H1 (cell line): ENCODE results near the gene C16orf89. TPM values are rescaled to one million over a fixed set of nuclear protein-coding genes. Genes with fewer than 3 reads are reported as not detected.

Experiments used
- CTBP2 ChIP-seq: IDR thresholded peaks from 2 replicates; pipeline ENCODE4 v1.7.0; 2011; ENCODE audit warnings: borderline replicate concordance, mild to moderate bottlenecking, moderate library complexity, mixed read lengths, low read length; ENCODE audit not compliant: insufficient read depth, insufficient read length
- FOSL1 ChIP-seq: IDR thresholded peaks from 2 replicates; pipeline ENCODE4 v1.6.1; 2011; ENCODE audit warnings: mild to moderate bottlenecking, low read depth, low read length, moderate library complexity; ENCODE audit not compliant: insufficient read depth
- RBBP5 ChIP-seq: IDR thresholded peaks from 2 replicates; pipeline ENCODE4 v1.7.1; 2012; ENCODE audit warnings: low read depth, mild to moderate bottlenecking, inconsistent platforms, low read length, moderate library complexity, borderline replicate concordance
- SP2 ChIP-seq: IDR thresholded peaks from 2 replicates; pipeline ENCODE4 v1.6.1; 2012; ENCODE audit warnings: mild to moderate bottlenecking, low read length, inconsistent platforms
- SRF ChIP-seq: IDR thresholded peaks from 2 replicates; pipeline ENCODE4 v1.6.1; 2011; ENCODE audit warnings: mild to moderate bottlenecking, low read depth, low read length, moderate library complexity
- TAF1 ChIP-seq: IDR thresholded peaks from 2 replicates; pipeline ENCODE4 v1.6.1; 2011; ENCODE audit warnings: mild to moderate bottlenecking, low read depth, low read length
- YY1 ChIP-seq: IDR thresholded peaks from 2 replicates; pipeline ENCODE4 v1.6.1; 2011; ENCODE audit warnings: low read depth, mild to moderate bottlenecking, low read length
- polyA plus RNA-seq, 7 experiments: library from polyadenylated mRNA; depleted of rRNA in 3 of 7; stranded (reverse) in 5 of 7; unstranded in 2 of 7; fragments of >200 nt in 5 of 7; fragments of 200-250 nt in 2 of 7; gene quantifications; 1 replicate in 5 of 7; 2 replicates in 1 of 7; 4 replicates in 1 of 7; pipeline versions ENCODE4 v1.2.1 to v1.2.3, GENCODE V29; 2011 to 2013; ENCODE audit warnings: missing spikeins in 2 of 7, mixed read lengths in 2 of 7
- total RNA-seq: library from RNA; stranded (reverse); fragmentation: NEBNext Ultra II Directional; extraction: Animal tissue kit (Norgen Biotek cat#: 25700); gene quantifications from 2 replicates; pipeline ENCODE4 v1.2.1, GENCODE V29; 2021
- TF ChIP-seq, protein P1 (sequence below): IDR thresholded peaks from 2 replicates; pipeline ENCODE4 v1.6.1; 2012; ENCODE audit warnings: inconsistent platforms
- TF ChIP-seq, protein P2 (sequence below): fragments of 300-600 bp; sonication (generic); IDR thresholded peaks from 2 replicates; pipeline ENCODE4 v1.7.1; 2012; ENCODE audit warnings: low read length, moderate library complexity, mild to moderate bottlenecking, inconsistent platforms; ENCODE audit not compliant: insufficient replicate concordance

The C16orf89 gene
- total and polyA plus RNA-seq, 2 of the 8 experiments (the other 6 are each of a cell fraction or from before 2014, with no cell fraction given), result 6.7 to 9.9 TPM

DNA sequence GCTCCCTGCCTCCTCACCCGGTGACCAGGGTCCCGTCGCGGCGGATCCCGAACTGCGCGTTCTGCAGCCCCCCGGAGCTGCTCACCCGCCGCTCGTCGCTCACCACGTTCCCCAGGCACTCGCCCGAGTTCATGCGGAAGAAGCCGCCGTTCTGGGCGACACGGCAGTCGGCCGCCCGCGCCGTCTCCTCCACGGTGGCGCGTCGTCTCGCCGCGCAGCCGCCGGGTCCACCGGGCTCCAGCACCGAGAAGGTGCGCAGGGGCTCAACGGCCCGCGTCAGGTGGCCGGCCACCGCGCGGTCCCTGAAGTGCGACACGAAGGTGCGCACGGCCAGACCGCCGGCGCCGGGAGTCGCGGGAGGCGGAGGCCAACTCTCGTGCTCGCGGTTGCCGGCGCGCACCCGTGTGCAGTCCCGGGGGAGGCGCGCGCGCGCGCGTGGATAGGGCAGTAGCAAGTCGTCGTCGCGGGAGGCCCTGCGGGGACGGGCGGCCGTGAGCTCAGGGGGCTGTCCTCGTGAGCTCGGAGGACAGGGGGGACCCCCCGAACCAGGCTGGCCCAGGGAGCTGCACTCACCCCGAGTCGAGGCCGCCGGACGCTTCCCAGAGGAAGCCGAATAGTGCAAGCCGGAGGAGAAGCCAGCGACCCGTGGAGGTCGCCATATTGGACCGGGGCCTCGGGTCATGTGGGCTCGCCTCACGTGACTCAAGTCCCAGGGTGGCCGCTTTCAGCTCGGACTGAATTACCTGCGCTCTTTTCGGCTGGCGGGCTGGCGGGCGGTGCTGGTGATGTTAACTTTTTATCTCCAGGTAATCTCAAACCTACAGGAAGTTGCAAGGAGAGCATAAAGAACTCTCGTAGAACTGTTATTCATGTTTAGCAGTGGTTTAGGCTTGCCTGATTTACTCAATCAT, 32.2 kb downstream of the C16orf89 start, which contains the start of gene NAGPA (continued):
- TF ChIP-seq, protein P1, sequence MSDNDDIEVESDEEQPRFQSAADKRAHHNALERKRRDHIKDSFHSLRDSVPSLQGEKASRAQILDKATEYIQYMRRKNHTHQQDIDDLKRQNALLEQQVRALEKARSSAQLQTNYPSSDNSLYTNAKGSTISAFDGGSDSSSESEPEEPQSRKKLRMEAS, result peak; percentile 66
- TF ChIP-seq SRF (0 out of 2 replicates have a peak, but pooled peaks have one; percentile 19), YY1 (peak; percentile 99), SP2 (no peak), FOSL1 (peak; percentile 50; the same call in 1 of the 2 replicates), CTBP2 (no peak), RBBP5 (peak; percentile 63; the same call in 1 of the 2 replicates), TAF1 (peak; percentile 96)
- TF ChIP-seq, protein P2, sequence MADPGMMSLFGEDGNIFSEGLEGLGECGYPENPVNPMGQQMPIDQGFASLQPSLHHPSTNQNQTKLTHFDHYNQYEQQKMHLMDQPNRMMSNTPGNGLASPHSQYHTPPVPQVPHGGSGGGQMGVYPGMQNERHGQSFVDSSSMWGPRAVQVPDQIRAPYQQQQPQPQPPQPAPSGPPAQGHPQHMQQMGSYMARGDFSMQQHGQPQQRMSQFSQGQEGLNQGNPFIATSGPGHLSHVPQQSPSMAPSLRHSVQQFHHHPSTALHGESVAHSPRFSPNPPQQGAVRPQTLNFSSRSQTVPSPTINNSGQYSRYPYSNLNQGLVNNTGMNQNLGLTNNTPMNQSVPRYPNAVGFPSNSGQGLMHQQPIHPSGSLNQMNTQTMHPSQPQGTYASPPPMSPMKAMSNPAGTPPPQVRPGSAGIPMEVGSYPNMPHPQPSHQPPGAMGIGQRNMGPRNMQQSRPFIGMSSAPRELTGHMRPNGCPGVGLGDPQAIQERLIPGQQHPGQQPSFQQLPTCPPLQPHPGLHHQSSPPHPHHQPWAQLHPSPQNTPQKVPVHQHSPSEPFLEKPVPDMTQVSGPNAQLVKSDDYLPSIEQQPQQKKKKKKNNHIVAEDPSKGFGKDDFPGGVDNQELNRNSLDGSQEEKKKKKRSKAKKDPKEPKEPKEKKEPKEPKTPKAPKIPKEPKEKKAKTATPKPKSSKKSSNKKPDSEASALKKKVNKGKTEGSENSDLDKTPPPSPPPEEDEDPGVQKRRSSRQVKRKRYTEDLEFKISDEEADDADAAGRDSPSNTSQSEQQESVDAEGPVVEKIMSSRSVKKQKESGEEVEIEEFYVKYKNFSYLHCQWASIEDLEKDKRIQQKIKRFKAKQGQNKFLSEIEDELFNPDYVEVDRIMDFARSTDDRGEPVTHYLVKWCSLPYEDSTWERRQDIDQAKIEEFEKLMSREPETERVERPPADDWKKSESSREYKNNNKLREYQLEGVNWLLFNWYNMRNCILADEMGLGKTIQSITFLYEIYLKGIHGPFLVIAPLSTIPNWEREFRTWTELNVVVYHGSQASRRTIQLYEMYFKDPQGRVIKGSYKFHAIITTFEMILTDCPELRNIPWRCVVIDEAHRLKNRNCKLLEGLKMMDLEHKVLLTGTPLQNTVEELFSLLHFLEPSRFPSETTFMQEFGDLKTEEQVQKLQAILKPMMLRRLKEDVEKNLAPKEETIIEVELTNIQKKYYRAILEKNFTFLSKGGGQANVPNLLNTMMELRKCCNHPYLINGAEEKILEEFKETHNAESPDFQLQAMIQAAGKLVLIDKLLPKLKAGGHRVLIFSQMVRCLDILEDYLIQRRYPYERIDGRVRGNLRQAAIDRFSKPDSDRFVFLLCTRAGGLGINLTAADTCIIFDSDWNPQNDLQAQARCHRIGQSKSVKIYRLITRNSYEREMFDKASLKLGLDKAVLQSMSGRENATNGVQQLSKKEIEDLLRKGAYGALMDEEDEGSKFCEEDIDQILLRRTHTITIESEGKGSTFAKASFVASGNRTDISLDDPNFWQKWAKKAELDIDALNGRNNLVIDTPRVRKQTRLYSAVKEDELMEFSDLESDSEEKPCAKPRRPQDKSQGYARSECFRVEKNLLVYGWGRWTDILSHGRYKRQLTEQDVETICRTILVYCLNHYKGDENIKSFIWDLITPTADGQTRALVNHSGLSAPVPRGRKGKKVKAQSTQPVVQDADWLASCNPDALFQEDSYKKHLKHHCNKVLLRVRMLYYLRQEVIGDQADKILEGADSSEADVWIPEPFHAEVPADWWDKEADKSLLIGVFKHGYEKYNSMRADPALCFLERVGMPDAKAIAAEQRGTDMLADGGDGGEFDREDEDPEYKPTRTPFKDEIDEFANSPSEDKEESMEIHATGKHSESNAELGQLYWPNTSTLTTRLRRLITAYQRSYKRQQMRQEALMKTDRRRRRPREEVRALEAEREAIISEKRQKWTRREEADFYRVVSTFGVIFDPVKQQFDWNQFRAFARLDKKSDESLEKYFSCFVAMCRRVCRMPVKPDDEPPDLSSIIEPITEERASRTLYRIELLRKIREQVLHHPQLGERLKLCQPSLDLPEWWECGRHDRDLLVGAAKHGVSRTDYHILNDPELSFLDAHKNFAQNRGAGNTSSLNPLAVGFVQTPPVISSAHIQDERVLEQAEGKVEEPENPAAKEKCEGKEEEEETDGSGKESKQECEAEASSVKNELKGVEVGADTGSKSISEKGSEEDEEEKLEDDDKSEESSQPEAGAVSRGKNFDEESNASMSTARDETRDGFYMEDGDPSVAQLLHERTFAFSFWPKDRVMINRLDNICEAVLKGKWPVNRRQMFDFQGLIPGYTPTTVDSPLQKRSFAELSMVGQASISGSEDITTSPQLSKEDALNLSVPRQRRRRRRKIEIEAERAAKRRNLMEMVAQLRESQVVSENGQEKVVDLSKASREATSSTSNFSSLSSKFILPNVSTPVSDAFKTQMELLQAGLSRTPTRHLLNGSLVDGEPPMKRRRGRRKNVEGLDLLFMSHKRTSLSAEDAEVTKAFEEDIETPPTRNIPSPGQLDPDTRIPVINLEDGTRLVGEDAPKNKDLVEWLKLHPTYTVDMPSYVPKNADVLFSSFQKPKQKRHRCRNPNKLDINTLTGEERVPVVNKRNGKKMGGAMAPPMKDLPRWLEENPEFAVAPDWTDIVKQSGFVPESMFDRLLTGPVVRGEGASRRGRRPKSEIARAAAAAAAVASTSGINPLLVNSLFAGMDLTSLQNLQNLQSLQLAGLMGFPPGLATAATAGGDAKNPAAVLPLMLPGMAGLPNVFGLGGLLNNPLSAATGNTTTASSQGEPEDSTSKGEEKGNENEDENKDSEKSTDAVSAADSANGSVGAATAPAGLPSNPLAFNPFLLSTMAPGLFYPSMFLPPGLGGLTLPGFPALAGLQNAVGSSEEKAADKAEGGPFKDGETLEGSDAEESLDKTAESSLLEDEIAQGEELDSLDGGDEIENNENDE, result no peak
